Subcutaneous adipose tissue (tissue), 4 donors: ENCODE measurements around the gene SGMS1. TPM values are rescaled to one million over a fixed set of nuclear protein-coding genes. Genes with fewer than 3 reads are reported as not detected.

Experiments used
- CTCF ChIP-seq: fragments of 450-650 bp; IDR thresholded peaks from one replicate; pipeline ENCODE4 v1.5.1; 2016; ENCODE audit warnings: low read depth, mild to moderate bottlenecking, control low read depth, antibody characterized with exemption, moderate library complexity
- total RNA-seq, 4 donors: library from RNA; depleted of rRNA; stranded (reverse); fragments of >200 nt; gene quantifications; one replicate each; pipeline ENCODE4 v1.1.0, GENCODE V29; 2016

SGMS1 gene
- total RNA-seq, 4 donors from 2014 or later = 63.9 to 117 (median 87.4) TPM

GRCh38 chr10:50324046-50324445 lies 299.7 kb downstream of the SGMS1 start:
- TF ChIP-seq CTCF = no peak

GRCh38 chr10:50322077-50322476 lies 301.7 kb downstream of the SGMS1 start:
- no peak for TF ChIP-seq CTCF

- TF ChIP-seq CTCF = no peak
Measured at GRCh38 chr10:50318129-50318528, 305.6 kb downstream of the SGMS1 start.

GRCh38 chr10:50316695-50317648 lies 306.8 kb downstream of the SGMS1 start:
- no peak for TF ChIP-seq CTCF

GRCh38 chr10:50316174-50316573 lies 307.6 kb downstream of the SGMS1 start:
- TF ChIP-seq CTCF = no peak

GRCh38 chr10:50315424-50315823 lies 308.3 kb downstream of the SGMS1 start:
- no peak for TF ChIP-seq CTCF

- TF ChIP-seq CTCF = no peak
Measured at GRCh38 chr10:50314169-50315071, 309.3 kb downstream of the SGMS1 start.
